Transverse colon (tissue), 4 donors: ENCODE measurements around the gene RXRB. TPM values are rescaled to one million over a fixed set of nuclear protein-coding genes. Genes with fewer than 3 reads are reported as not detected.

Source experiments
- DNase-seq: peaks from one replicate; pipeline ENCODE4 v3.0.0-alpha.2; 2019
- H3K27ac ChIP-seq, 4 donors: fragments of 200-600 bp; sonication (generic); 2 replicates each; pipeline ENCODE4 v1.5.1; 2016 to 2018; ENCODE audit warnings: inconsistent platforms in 4 of 4
- H3K27me3 ChIP-seq: fragments of 200-600 bp; sonication (generic); 2 replicates; pipeline ENCODE4 v1.5.1; 2017; ENCODE audit warnings: inconsistent platforms
- H3K36me3 ChIP-seq, 4 donors: fragments of 200-600 bp; sonication (generic); 2 replicates each; pipeline ENCODE4 v1.5.1; 2017 to 2019; ENCODE audit warnings: inconsistent platforms in 4 of 4
- H3K4me1 ChIP-seq, 4 donors: fragments of 200-600 bp; sonication (generic); 2 replicates each; pipeline ENCODE4 v1.5.1; 2017 to 2020; ENCODE audit warnings: inconsistent platforms in 4 of 4
- H3K4me3 ChIP-seq, 4 donors: fragments of 200-600 bp; sonication (generic); 1 replicate in 1 of 4; 2 replicates in 3 of 4; pipeline versions ENCODE4 v1.5.1 to v1.6.1; 2017 to 2019; ENCODE audit warnings: inconsistent platforms in 4 of 4
- H3K9me3 ChIP-seq, 2 donors: fragments of 200-600 bp; sonication (generic); 2 replicates each; pipeline ENCODE4 v1.5.1; 2017 to 2019; ENCODE audit warnings: inconsistent platforms in 2 of 2
- EP300 ChIP-seq: sonication (generic); formaldehyde crosslinking; IDR thresholded peaks from one replicate; pipeline ENCODE4 v1.6.1; 2017; ENCODE audit warnings: antibody characterized with exemption, low read depth
- POLR2A ChIP-seq: fragments of 450-650 bp; IDR thresholded peaks from one replicate; pipeline ENCODE4 v1.6.1; 2016; ENCODE audit warnings: antibody characterized with exemption, mild to moderate bottlenecking, moderate library complexity
- POLR2AphosphoS5 ChIP-seq, 3 donors: sonication (generic); formaldehyde crosslinking; IDR thresholded peaks; one replicate each; pipeline ENCODE4 v1.6.1; 2016; ENCODE audit warnings: antibody characterized with exemption in 3 of 3
- WGBS, 2 donors: methylation state at CpG; one replicate each; pipeline ENCODE4 v1.1.5; 2018; ENCODE audit warnings: low coverage in 1 of 2; 5-methylcytosine and 5-hydroxymethylcytosine counted together
- in situ Hi-C, 4 donors: fragments of 200-750 bp; cut with MboI; loops; one replicate each; pipeline versions ENCODE4 v1.15.0 to v1.15.1; 2017; ENCODE audit warnings: low sequenced_read_pairs in 3 of 4, low pct_ligation_motif_present in 1 of 4, low pct_unique_long_range_greater_than_20kb in 1 of 4
- intact Hi-C: fragments of 100-400 bp; cut with DNase I; formaldehyde crosslinking; loops from one replicate; pipeline ENCODE4 v1.15.1; 2023; ENCODE audit warnings: low total_unique reads
- total RNA-seq, 4 donors: library from RNA; depleted of rRNA; stranded (reverse); fragments of >200 nt; gene quantifications; one replicate each; pipeline ENCODE4 v1.1.0, GENCODE V29; 2016
- TF ChIP-seq, protein P1 (sequence below), 5 experiments: fragments of 200-600 bp in 3 of 5; fragments of 450-650 bp in 2 of 5; sonication (generic) in 3 of 5; IDR thresholded peaks; 1 replicate in 2 of 5; 2 replicates in 3 of 5; pipeline ENCODE4 v1.5.1; 2016 to 2017; ENCODE audit warnings: antibody characterized with exemption in 5 of 5, inconsistent platforms in 3 of 5, mild to moderate bottlenecking in 2 of 5, moderate library complexity in 1 of 5

Gene RXRB
- total RNA-seq, 4 donors from 2014 or later = 26.9 to 31.9 (median 29.4) TPM

- DNase-seq = no peak
- in situ Hi-C loops = no loop called here
Measured at GRCh38 chr6:33206027-33206863, 5.8 kb upstream of the RXRB start.

DNA sequence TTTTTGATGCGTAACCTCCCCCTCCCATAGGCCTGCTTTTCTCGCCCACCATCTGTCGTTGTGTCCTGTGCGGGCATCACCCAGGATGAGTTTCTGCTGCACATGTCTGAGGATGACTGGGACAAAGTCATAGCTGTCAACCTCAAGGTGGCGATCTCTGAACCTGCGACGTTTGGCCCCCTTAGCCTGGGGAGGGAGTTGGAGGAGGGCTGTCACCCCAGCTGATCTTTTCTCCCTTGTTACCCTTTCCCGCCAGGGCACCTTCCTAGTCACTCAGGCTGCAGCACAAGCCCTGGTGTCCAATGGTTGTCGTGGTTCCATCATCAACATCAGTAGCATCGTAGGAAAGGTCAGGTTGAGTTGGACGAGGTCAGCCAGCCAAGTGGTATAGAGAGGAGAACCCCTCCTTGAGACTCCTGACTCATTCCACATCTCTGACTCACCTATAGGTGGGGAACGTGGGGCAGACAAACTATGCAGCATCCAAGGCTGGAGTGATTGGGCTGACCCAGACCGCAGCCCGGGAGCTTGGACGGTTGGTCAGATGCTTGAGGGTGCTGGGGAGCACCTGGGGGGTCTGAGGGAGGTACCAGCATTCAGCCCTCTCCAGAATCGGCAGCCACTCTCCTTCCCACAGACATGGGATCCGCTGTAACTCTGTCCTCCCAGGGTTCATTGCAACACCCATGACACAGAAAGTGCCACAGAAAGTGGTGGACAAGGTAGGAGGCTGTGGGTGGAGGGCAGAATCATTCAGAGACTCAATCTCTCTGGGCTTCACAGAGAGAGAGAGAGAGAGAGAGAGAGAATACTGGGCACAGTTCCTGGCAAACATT lies 4.9 kb upstream of the RXRB start:
- no peak for DNase-seq
- Histone ChIP-seq H3K4me3 (peak overlapping the region; percentile 24 to 83 (median 66)), H3K27me3 (no peaks in the 10 kb centered on the region), H3K36me3 (peaks cover 0 to 14% (median 1%) of the 10 kb centered on the region in 4 donors), H3K9me3 (no peaks in the 10 kb centered on the region), H3K4me1 (peaks cover 21 to 57% (median 43%) of the 10 kb centered on the region in 4 donors), H3K27ac (peak overlapping the region; percentile 76 to 88 (median 80))
- WGBS, 2 donors = 47 to 81% methylated on average over 6 to 17 of the region's 17 CpGs
- intact Hi-C loops (no loop called here), in situ Hi-C loops (no loop called here)
- TF ChIP-seq POLR2AphosphoS5 (IDR thresholded peaks at IDR 0.05) (no peak), POLR2A (no peak), EP300 (no peak)
- TF ChIP-seq, protein P1, sequence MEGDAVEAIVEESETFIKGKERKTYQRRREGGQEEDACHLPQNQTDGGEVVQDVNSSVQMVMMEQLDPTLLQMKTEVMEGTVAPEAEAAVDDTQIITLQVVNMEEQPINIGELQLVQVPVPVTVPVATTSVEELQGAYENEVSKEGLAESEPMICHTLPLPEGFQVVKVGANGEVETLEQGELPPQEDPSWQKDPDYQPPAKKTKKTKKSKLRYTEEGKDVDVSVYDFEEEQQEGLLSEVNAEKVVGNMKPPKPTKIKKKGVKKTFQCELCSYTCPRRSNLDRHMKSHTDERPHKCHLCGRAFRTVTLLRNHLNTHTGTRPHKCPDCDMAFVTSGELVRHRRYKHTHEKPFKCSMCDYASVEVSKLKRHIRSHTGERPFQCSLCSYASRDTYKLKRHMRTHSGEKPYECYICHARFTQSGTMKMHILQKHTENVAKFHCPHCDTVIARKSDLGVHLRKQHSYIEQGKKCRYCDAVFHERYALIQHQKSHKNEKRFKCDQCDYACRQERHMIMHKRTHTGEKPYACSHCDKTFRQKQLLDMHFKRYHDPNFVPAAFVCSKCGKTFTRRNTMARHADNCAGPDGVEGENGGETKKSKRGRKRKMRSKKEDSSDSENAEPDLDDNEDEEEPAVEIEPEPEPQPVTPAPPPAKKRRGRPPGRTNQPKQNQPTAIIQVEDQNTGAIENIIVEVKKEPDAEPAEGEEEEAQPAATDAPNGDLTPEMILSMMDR (IDR thresholded peaks at IDR 0.05) = no peak

More at GRCh38 chr6:33206027-33206863, 5.8 kb upstream of the RXRB start:
- peaks cover 0 to 17% (median 1%) of the 10 kb centered on the region in 4 donors for H3K36me3 ChIP-seq
- H3K9me3 ChIP-seq = no peaks in the 10 kb centered on the region
- WGBS, 2 donors = 84 to 88% methylated on average over 2 to 3 of the region's 3 CpGs
- peaks cover 21 to 56% (median 43%) of the 10 kb centered on the region in 4 donors for H3K4me1 ChIP-seq
- H3K27ac ChIP-seq = no peak overlapping the region
- intact Hi-C loops = no loop called here
- no peaks in the 10 kb centered on the region for H3K27me3 ChIP-seq
- TF ChIP-seq, protein P1 (IDR thresholded peaks at IDR 0.05) = no peak
- TF ChIP-seq POLR2A = no peak
- TF ChIP-seq EP300 = no peak
- TF ChIP-seq POLR2AphosphoS5 (IDR thresholded peaks at IDR 0.05) = no peak
- H3K4me3 ChIP-seq = no peak overlapping the region

DNA sequence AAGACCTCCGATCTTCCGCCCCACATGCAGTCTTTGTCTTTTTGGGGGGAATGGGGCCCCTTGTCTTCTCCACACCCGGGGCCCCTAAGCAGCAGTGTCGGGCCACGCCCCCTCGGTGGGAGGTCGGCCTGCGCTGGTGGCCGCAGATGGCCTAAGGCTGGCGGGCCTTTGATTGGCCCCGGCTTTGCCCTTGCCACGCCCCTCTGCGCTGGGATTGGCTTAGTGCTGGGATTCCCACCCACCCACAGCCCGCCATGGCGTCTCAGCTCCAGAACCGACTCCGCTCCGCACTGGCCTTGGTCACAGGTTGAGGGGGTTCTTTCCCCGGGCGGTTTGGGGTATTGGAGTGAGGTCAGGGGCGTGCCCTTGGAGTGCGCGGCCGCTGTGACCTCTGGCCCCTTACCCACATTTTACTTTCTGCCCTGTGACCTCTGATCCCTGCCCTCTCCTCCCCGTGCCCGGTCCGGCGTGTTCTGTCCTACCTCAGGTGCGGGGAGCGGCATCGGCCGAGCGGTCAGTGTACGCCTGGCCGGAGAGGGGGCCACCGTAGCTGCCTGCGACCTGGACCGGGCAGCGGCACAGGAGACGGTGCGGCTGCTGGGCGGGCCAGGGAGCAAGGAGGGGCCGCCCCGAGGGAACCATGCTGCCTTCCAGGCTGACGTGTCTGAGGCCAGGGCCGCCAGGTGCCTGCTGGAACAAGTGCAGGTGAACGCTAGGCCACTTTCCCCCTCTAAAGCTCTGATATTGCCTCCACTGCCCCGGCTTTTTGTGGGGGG lies 4.1 kb upstream of the RXRB start, which contains the start of gene HSD17B8:
Gene HSD17B8, plus strand, starts transcription at position 241 of the 776 bp plus-strand sequence. Its CDS starts 14 bp downstream, at position 255.
- intact Hi-C loops = no loop called here
- in situ Hi-C loops = no loop called here
- peak; percentile 97 for DNase-seq
- no peaks in the 10 kb centered on the region for H3K27me3 ChIP-seq
- WGBS, 2 donors = 0% methylated on average over 2 to 37 of the region's 48 CpGs
- H3K4me1 ChIP-seq = peaks cover 21 to 57% (median 44%) of the 10 kb centered on the region in 4 donors
- peak within 1 kb of the TSS; percentile 76 to 88 (median 80) for H3K27ac ChIP-seq
- TF ChIP-seq, protein P1 (IDR thresholded peaks at IDR 0.05) = no peak
- TF ChIP-seq POLR2AphosphoS5 (IDR thresholded peaks at IDR 0.05) (peak; percentile 14 to 74 (median 54)), POLR2A (peak; percentile 56), EP300 (no peak)
- H3K4me3 ChIP-seq = peak within 1 kb of the TSS; percentile 24 to 83 (median 66)
- H3K36me3 ChIP-seq = peaks cover 0 to 6% (median 1%) of the 10 kb centered on the region in 4 donors
- H3K9me3 ChIP-seq = no peaks in the 10 kb centered on the region
